G401 (cell line): ENCODE data around the gene EFR3B. TPM values are rescaled to one million over a fixed set of nuclear protein-coding genes. Genes with fewer than 3 reads are reported as not detected.

Experiments used
- DNase-seq: peaks from one replicate; pipeline ENCODE4 v3.0.0-alpha.2; 2015; ENCODE audit warnings: low spot score
- in situ Hi-C: cut with HindIII; loops from 2 replicates; pipeline ENCODE4 v1.10.0; 2016; ENCODE audit warnings: low sequenced_read_pairs, mixed read lengths
- total RNA-seq: library from RNA; depleted of rRNA; stranded (reverse); fragments of >200 nt; shearing (Covaris generic); gene quantifications from 2 replicates; pipeline ENCODE4 v1.2.3, GENCODE V29; 2014

EFR3B gene
- total RNA-seq, 1 experiment from 2014 or later: 0.37 TPM

DNA sequence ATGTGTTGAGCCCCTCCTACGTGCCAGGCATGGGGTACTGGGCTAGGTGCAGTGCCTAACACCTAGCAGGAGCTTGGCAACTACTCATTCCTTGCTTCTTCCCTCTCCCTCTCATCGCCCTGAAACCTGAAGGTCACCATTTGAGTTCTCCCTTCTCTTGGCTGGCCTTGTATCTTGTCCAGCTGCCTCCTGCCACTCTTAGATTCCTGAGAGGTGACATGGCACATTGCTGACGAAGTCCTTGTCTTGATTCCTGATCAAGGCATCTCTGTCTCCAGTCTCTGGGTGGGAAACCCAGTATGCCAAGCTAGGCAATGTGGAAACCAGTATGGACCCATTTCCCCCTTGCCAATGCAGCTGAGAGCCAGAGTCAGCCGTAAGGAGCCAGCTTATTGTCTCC, 9.0 kb upstream of the EFR3B start:
- DNase-seq: no peak
- in situ Hi-C loops: no loop called here

DNA sequence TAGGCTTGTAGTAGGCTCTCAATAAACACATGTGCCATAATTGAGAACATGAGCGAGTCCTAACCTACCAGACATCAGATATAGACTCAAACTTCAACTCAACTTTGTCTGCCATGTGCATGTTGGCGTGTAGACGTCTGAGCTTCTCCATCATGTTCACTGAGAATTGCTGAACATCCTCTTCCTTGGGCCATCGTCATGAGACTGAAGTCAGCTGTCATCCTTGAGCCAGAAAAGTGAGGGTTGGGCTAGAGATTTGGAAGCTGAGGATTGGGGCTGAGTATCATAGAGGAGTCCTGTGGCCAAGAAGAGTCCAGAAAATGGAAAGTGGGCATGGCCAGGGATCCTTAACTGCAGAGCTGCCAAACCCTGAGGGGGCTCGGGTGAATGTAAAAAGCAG, 7.8 kb upstream of the EFR3B start:
- no peak for DNase-seq
- in situ Hi-C loops: no loop called here

DNA sequence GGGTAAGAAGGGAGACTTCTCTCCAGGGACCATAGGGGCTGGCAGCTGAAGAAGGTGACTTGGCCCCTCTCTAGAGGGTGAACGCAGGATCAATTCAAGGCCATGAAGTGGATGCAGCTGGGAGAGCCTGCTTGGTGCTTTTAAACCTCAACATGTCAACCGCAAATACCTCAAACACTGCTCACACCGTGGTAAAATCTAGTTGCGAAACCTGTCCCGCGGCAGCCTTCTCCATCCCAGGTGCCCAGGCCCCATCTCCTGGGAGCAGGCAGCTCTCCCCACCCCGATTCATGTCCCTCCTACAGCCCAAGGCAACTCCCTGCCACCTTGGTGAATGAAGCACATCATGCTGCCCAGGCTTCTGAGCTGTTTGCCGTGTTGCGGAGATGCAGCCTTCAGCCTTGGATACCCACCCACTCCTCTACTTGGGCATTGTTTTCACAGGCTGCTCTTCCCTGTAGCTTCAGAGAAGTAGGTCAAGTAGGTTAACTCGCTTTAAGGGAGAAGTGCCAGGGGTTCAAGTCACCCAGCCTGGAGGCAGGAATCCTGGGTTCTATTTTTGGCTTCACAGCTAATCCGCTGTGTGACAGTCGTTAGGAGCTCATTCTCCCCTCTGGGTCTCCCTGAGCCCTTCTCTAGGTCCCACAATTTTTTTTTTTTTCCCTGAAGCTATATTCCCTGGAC, 6.2 kb upstream of the EFR3B start:
- in situ Hi-C loops: no loop called here
- DNase-seq: no peak

DNA sequence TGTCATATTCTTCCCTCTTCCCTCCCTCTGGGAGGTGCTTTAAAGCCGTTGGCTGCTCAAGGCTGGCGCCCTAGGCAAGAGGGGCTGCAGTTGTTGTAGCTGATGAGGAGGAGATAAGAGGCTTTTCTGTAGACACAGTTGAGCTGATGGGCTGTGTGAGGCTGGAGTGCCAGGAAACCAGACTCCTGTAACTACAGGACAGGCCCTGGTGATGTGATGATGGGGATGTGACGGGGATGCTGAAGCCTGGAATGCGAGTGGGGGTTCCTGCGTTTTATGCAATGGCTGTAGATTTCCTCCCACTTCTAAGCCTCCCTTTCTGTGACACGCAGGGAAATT, 5.7 kb upstream of the EFR3B start:
- DNase-seq: no peak
- in situ Hi-C loops: no loop called here

DNA sequence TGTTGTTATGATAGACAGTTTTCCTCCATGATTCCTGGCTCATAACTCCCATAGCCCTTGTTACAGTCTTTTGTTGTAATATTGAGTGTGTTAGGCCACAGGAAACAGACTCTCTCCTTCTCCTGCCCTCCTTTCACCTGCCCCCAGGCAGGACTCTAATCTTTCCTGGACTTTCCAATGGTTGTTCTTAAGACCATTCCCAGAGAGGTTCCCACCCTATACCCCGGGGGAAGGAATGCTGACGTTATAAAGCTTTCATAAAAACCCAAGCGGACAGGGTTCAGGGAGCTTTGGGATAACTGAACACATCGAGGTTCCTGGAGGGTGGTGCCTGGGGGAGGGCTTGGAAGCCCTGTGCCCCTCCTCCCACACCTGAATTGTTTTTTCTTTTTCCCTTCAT, 2.8 kb upstream of the EFR3B start:
- in situ Hi-C loops: no loop called here
- no peak for DNase-seq

DNA sequence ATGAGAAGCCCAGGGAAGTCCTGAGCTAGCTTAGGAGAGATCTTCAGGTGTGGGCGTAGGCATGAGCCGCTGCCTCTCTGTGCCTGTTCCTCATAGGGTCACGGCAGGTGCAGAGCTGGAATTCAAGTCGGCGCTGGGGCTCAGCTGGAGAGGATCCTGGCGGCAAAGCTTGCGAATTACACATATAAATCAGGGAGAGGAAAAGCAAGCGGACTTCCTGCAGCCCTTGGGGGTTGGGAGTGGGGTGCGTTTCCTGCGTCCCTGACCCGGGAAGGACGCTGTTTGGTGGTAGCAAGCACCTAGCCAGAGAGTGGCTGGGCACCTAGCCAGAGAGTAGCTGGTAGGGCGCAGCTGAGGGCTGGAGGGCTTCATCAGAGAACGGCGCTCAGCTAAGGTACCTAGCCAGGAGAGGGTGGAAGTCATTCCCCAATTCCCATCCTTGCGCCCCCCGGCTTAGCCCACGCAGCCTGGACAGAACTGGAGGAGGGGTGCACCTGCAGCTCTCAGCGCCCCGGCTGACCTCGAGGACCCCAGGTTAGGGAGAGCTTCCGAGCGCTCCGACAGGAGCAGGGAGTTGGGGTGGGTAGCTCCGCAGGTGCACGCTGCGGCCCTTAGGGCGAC, 459 bp upstream of the EFR3B start:
- in situ Hi-C loops: no loop called here

DNA sequence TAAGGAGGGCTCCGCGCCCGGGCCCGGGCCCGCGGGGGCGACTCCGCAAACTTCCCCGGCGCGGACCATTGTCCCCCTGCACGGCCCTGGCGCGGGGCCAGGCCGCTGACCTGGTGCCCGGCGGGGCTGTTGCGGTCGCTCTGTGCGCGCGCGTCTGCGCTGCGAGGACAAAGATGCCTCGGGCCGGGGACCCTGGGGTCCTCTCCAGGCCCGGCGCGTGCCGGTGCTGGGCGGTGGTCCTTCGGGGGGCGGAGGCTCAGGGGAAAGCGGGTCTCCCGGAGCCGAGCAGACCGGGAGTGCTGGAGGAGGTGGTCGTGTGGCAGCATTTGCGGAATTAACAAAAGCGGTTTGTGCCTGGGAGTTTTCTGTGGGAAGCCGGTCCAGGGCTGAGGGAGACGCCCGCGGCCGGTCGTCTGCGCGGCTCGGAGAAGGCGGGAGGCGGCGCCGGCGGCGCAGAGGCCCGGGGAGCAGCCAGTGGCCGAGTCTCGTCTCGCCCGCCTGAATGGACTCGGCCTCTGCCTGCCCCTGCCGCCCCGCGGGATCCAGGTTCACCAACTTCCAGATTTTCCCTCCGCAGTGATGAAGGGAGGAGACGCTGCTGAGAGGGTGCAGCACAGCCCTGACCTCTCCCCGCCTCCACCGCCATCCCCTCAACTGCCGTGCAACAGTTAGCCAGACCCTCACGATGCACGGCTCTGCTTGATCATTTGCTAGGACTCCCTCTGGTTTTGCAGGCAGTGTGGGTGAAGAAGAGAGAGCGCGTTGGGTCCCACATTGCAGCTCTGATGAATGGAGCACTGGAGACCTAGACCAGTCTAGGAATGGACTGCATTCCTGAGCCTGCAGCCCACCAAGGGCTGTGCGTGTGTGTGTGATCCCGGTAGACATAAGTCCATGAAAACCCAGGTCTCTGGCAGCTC, 705 bp downstream of the EFR3B start:
- in situ Hi-C loops: no loop called here
- DNase-seq: peak; percentile 53

More for the DNA sequence above, 459 bp upstream of the EFR3B start:
- peak; percentile 68 for DNase-seq

DNA sequence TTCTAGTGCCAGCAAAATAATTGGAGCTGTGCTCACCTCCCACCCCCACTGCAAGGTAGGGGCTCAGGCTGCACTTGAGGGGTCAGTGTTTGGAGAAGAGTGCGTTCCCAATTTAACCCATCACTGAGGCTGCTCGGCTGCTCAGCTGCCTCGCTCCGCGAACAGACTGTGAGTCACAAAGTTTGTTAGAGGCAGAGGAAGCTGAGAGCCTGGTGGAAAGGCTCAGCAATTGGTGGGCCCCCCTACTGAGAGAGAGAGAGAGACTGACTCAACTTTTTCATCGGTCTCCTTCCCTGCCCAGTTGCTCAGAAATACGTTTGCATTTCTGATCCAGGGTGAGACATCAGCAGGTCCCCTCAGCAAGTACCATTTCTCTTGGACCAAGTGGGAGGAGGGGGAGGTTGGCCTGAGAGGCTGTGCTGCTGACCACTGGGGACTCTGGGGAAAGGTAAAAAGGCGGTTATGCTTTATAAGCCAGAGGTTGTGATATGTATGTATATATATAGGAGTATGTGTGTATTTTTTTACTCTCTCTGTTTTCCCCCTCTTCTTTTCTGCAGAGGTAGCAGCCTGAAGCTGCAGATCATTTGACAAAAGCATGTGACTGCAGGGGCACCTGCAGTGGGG, 1.5 kb downstream of the EFR3B start:
- no peak for DNase-seq
- in situ Hi-C loops: no loop called here

DNA sequence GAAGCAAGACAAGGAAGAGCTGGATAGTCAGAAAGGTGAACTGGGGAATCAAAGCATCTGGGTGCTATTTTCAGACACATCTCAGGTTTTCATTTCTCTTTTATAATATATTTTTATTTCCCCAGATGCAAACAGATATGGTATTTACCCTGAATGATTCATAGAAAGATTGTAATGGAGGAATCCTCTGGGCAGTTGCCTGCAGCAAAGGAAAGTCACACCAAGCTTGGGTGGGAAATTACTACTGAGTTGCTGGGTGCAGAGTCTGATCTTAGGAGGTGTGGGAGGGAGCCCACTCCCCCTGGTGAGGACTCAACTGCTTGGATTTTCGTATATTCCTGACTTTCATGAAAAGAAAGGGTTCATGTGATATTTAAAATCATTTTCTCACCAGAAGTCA, 2.1 kb downstream of the EFR3B start:
- DNase-seq: no peak
- in situ Hi-C loops: no loop called here

DNA sequence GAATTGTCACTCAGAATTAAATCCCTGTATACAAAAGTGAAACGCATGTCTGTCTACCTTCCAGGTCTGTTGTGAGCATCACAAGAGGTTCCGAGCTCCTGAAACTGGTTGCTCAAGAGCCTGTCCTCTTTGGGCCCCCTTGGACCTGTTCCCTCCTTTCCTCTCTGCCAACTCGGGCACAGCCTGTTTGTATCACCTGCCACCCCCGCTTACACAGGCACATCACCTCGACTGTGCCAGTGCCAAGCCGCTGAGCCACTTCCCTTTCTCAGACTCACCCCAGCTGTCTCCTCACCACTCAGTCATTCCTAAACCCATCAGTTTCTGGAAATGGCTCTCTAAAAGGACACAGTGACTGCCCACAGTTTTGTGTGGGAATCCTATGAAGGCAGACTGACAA, 3.1 kb downstream of the EFR3B start:
- in situ Hi-C loops: no loop called here
- DNase-seq: peak; percentile 92

DNA sequence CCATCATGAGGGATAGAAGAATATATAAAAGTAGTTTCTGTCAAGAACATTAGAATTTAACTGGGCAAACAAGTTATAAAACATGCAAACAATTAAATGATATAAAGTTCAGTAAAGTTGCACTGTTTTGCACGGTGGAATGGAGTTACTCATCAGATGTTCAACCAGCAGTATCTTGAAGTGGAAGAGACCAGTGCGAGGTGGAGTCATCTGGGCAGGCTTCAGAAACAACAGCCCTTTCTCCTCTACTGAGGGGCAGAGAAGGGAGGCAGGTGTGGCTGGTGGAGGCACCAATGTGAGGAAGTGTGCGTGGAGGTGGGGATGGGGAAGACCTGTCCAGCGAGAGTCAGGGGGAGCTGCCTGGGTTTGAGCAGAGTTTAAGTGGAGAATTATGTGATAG, 7.5 kb downstream of the EFR3B start:
- in situ Hi-C loops: no loop called here
- no peak for DNase-seq

DNA sequence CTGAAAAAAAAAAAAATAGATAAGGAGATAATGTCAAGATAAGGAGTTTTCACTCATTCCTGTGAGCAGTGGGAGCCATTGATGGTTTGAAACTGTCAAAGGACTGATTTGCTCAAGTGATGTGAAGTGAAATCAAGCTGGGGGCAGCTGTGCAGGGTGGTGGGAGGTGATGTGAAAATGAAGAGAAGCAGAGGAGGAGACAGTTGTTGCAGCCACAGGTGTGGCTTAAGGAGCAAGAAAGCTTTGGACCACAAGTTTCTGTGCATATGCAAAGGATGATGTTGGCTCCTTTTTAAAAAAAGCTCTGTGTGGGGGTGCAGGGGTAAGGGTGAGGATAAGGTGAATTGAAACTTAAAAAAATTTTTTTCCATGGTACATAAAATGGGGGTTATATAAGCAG, 8.3 kb downstream of the EFR3B start:
- in situ Hi-C loops: no loop called here
- no peak for DNase-seq

DNA sequence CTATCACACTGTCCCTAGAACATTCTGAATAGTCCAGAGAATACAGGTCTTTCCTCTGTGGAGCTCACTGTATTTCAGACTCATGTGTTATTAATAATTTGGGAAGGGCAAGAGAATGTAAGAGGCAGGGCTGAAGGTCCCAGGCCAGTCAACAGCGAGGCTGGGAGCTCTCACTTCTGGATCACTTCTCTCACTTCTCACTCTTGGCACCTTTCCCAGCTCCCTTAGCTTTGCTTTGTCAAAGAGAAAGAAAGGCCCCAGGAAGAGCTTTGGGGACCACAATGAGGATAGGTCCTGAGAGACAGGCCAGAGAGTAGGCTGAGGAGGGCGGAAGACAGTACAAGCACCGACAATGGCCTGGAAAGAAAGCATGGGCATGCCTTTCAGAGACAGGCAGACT, 11.2 kb downstream of the EFR3B start:
- DNase-seq: no peak
- in situ Hi-C loops: no loop called here

DNA sequence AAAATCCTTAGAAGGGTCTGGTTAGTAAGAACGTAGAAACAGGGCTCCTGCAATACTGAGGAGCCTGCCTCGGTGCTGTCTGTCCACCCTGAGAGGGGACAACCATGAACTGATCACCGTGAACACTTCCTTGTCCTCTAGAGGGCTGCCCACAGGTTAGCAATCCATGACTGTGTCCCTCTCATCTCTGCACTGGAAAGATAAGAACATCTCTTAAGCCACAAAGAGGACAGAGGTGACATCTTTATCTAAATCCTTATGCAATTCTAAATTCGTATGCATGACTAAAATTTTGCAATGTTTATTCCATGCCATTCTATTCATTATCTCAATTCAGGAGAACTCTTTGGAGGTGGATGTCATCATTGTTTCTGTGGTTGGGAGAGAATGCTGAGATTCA, 12.8 kb downstream of the EFR3B start:
- in situ Hi-C loops: no loop called here
- DNase-seq: no peak

DNA sequence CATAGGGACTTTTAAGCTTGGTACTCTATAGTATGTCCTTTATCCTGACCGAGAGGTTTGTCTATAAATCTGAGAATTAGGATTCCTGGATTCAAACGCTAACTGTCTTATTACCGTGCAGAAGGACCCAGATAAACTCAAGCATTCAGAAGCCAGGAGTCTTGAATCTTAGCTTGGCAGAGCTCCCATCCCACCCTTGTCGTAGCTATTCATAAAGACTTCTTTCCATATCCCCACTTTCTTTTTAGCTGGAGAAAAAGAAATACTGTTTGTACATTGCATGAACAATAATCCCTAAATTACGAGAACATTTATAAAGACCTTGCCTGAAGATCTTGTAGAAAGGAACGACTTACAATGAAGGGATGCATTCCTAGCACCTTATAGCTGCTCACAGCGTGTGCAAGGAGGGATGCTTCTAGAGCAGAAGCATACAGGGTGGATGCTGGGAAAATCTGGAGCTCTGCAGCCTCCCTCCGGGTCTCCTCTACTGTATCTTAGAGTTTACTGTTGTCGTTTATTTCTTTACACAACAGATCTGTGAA, 13.6 kb downstream of the EFR3B start:
- DNase-seq: peak; percentile 48
- in situ Hi-C loops: no loop called here

DNA sequence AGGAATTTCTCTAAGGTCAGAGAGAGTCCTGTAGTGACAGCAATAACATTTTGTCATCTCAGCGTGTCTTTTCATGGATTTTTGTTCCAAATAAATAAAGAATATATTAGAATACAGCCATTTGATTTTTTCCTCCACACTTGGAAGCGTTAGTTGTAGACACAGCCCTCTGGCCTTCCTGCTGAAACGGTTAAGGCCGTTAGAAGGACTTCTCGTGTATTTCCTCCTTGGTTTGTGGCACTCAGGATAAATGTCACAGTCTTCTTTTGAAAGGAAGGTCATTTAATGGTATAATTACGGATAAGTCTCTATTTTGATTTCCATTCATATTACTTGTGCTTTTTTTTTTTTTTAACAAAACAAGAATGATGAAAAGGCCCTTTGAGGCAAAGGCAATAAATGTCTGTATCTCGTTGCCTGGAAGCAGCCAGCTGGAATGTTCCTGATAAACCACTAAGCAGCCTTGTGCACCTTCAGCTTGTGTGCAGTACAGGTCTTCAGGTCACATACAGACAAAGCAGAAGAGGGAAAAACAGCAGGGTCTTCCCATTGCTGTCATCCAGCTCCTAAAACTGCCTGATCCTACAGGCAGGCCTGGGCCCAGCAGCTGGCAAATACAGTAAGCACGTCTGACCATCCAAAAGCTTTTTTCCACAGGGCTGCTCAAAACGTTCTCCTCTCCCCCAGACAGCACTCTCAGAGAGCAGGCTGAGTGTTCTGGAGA, 14.4 kb downstream of the EFR3B start:
- in situ Hi-C loops: no loop called here

DNA sequence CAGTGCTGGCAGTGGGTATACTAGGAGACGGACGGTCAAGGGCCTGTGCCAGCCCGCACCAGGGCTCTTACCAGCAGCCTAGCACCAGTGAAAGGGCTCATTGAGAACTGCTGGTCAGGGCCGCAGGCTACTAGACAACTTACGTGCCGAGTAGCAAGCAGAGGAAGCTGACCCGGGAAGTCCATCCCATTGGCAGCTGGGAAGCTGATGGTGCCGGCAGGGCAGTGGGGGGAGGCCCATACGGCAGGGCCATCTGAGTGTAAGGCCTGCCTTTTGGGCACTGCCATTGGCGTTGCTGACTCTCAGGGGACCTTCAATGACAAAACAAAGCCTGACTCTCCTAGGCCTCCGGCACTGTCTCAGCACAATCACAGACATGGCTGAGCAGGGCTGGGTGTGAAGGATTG, 20.6 kb downstream of the EFR3B start:
- DNase-seq: peak; percentile 82
- in situ Hi-C loops: no loop called here

More for the DNA sequence above, 14.4 kb downstream of the EFR3B start:
- peak; percentile 65 for DNase-seq

DNA sequence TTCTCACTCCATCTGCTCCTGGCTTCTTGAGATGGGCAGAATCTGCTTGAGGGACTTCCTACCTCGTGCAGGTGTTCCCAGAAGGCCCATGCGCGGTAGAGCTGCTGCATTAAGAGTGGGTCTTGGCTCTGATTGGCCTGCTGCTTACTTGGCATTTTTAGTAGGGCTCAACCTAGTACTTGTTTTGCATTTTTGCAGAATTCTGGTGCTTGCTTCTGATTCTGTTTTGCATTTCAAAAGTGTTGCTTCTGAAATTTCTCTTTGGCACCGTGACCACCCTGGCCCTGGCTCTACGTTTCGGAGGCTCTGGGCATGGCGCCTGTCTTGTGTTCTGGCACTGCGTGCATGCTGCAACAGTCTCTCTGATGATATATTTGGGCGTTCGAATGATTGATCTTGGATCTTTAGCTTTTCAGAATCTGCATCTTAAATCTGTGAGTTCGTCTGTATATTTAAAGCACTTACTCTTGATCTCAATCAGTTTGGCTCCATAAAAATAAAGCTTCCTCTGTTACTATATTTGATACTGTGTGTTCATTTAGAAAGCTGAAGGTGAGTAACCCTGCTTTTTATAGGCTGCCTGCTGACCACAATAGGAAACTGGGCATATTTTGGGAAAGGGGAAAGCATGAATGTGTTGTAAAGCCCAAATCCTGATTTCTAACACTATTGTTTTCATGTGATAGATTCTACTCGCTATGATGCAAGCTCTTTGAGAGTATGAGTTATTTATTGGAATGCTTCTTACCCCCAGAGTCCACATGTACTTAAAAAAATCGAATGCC, 22.2 kb downstream of the EFR3B start:
- peak; percentile 87 for DNase-seq
- in situ Hi-C loops: no loop called here
